Brain pericyte (primary cell): ENCODE data around the gene NLRP1.

Experiments
- DNase-seq: peaks from one replicate; pipeline ENCODE4 v3.0.0-alpha.2; 2012; ENCODE audit warnings: low read depth, low spot score

NLRP1 gene

GRCh38 chr17:5557485-5557884 lies 26.8 kb downstream of the NLRP1 start:
- no peak for DNase-seq

DNA sequence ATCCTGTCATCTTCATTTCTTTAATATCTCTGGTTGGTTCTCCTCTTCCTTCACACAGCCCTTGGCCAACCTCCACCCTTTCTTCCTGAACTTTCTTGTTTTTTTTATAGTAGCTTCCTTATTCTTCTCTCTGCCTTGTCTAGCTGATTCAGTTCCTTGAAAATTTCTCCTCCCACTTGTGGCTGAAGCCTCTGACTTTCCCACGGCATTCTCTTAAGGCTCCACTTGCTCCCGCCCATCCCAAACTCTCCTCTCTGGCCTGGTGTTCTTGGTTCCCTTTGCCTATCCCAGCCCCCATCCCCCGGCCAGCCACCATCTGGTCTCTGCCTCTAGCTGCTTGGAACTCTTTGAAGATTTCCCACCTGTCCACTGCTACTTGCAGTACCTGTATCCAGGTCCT lies 29.1 kb downstream of the NLRP1 start:
- no peak for DNase-seq

GRCh38 chr17:5553479-5553878 lies 30.8 kb downstream of the NLRP1 start:
- no peak for DNase-seq

DNA sequence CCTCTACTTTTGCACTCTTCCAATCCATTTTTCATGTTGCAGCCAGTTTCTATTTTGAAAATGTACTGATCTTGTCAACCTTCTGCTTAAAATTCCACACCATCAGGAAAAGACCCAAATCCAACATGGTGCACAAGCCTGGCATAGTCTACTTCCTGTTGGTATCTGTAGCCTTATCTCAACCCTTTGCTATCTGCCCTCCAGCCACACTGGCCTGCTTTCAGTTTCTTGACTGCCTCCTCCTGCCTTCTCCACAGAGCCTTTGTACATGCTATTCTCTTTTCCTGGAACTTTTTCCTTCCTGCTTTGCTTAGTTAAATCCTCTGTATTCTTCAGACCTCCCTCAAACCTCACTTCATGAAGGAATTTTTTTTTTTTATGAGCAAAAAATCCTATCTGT lies 31.5 kb downstream of the NLRP1 start:
- no peak for DNase-seq

GRCh38 chr17:5545051-5545987 lies 39.0 kb downstream of the NLRP1 start:
- no peak for DNase-seq

DNA sequence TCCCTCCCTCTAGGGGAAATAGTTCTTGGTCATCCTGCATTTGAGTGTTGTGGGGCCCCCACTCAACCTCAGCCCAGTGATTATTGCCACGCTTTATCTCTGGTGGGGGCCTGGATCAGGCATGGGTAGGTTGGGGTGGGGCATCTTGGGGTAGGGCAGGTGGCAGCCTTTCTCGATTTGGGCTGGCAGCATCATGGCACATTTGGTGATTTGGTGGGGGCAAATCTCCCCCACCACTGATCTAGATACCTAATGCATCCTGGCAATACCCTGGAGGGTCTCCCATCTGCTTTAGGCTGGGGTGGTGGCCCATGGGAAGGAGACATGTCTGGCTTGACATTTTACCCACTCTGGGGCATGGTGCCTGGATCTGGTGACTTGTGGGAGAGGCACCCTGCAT lies 40.2 kb downstream of the NLRP1 start:
- DNase-seq = no peak

DNA sequence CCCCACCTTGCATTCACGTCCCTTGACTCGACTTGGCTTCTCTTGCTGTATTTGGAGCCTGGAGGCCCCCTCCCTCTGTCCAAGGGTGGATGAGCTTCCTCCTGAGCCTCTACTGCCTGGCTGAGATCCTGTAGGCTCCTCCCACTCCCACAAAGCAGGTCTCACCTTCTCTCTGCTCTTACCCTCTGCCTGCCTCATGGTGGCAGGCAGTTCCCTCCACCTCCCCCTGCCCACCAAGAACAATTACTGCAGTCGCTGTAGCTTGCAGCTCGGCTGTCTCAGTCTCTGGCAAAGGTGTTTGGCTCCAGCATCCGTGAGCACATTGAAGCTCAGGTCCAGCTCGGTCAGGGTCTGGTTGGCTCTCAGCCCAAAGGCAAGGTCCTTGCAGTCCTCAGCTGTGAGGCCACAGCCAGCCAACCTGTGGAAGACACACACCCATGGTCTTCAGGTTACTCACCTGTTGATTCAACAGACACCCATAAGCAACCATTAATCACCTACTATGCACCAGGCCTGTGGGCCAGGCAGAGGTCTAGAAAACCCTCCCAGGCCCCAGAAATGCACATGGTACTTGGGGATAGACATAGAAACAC lies 42.6 kb downstream of the NLRP1 start:
- no peak for DNase-seq

- DNase-seq = no peak
Measured at GRCh38 chr17:5540321-5540720, 44.0 kb downstream of the NLRP1 start.

DNA sequence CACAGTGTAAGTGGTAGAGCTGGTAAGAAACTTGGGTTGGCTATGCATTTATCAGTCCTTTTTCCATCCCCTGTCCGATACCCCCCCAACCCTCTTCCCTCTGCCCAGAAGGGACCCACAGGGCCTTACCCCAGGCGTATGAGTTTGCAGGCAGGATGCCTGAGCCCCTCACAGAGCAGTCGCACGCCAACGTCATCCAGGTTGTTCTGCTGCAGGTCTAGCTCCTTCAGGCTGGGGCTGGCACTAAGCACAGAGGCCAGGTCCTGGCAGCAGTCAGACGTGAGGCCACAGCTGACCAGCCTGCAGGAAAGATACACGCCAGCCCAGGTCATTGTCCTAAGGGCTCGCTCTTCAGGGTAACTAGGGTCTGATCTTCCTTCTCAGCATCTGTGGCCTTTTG lies 45.0 kb downstream of the NLRP1 start:
- no peak for DNase-seq

GRCh38 chr17:5536866-5537650 lies 47.3 kb downstream of the NLRP1 start:
- no peak for DNase-seq

DNA sequence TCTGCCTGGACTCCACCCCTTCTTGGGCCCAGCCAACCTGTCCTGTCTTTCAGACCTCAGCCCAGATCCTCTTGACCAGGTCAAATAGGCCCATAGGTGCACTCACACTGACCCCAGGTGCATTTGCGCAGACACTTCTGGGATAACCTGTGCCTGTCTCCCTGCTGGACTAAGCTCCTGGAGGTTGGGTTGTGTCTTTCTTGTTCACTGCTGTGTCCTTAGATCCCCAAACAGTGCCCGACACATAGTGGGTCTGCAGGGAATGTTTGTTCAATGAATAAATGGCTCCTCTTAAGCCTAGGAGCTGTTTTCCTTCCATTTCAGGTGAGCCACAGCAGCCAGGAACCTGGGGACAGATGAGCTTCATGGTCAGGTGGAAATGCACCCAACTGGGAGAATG lies 48.9 kb downstream of the NLRP1 start:
- DNase-seq = no peak

DNA sequence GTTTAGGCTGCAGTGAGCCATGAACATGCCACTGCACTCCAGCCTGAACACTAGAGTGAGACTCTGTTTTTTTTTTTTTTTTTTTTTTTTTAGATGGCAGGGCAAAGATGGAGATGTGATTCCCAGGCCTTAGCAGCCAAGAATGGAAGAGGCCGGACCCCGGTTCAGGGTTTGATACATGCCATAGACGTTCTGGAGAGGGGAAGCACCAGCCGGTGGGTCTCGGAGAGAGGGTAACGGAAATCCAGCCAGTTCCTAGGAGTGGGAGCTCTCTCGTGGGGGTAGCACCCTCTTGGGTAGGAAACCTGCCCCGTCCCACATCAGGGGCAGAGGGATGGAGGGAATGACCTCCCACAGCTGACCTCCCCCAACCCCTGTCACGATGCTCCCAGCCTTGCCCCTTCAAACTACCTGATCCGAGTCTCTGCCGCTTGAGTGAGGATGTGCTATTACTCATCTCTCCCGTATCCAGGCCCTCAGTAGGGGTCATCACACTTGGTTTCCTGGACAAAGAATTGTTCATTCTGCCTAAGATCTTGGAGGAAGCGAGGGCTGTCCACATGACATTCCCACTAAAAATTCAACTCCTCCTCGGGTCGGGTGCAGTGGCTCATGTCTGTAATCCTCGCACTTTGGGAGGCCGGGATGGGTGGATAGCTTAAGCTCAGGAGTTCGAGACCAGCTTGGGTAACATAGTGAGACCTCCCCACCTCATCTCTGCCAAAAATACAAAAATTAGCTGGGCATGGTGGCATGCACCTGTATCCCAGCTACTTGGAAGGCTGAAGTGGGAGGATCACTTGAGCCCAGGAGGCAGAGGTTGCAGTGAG lies 50.6 kb downstream of the NLRP1 start:
- DNase-seq = no peak

- DNase-seq = no peak
Measured at GRCh38 chr17:5532581-5532980, 51.7 kb downstream of the NLRP1 start.

DNA sequence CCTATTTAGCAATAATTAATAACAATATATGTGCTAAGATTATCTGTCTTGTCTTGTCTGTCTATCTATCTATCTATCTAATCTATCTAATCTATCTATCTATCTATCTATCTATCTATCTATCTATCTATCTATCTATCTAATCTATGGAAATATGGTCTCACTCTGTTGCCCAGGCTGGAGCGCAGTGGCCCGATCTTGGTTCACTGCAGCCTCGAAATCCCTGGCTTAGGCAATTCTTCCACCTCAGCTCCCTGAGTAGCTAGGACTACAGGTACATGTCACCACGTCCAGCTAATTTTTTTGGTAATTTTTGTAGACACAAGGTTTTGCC lies 53.3 kb downstream of the NLRP1 start:
- DNase-seq = no peak

- no peak for DNase-seq
Measured at GRCh38 chr17:5530265-5531084, 53.8 kb downstream of the NLRP1 start.

DNA sequence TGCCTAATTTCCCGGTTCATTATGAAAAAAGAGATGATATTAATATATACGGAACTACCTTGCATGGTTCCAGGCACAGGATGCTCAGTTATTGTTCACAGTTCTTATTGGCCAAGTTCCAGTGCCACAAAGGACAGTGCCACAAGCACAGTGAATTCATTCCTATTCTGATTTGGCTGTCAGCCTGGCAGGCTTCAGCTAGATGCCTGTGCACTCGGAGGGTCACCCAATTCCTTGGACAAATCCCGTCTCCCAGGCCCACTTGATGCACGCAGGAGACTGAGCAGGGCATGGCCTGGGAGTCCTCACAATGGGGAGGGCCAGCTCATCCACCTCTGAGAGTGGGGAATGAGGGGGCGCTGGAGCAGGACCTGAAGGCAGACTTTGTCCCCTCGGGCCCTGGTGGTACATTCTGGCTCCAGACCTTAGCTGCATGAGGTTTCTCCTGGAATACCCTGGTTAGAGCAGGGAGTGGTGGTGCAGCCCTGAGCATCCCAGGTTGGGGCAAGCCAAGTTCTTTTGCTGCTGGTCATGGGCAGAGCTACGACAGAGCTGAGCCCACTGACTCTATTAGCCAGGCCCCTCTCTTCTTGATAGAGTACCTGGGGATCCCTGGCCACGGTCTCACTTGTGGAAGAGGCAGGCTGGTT lies 56.6 kb downstream of the NLRP1 start:
- no peak for DNase-seq

DNA sequence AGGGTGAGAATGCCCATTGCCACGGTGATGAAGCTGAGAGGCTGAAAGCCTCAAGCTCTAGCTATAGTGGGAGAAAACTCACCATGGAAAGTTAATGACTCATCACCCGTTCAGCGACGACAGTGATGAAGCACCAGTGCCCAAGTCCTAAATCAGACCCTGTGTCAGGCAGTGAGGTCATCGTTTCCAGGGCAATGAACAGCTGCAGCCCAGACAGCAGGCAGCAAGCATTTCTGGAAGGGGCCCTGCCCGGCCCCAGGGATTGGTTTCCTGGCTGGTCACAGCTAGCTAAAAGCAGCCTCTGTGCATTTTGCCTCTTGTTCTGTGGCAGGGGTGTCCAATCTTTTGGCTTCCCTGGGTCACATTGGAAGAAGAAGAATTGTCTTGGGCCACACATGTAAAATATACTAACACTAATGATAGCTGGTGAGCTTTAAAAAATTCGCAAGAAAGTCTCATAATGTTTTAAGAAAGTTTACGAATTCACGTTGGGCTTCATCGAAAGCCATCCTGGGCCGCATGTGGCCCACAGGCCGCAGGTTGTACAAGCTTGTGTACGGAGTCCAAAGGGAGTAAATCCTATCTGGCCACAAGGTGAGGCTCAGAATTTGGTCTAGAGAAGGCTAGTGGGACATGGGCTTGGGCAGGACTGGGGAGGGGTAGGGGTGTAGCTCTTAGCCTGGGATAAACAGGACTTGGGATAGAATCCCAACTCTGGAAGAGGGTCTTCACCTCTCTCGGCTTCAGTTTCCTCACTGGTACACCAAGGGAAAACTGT lies 57.3 kb downstream of the NLRP1 start:
- peak; percentile 52 for DNase-seq

DNA sequence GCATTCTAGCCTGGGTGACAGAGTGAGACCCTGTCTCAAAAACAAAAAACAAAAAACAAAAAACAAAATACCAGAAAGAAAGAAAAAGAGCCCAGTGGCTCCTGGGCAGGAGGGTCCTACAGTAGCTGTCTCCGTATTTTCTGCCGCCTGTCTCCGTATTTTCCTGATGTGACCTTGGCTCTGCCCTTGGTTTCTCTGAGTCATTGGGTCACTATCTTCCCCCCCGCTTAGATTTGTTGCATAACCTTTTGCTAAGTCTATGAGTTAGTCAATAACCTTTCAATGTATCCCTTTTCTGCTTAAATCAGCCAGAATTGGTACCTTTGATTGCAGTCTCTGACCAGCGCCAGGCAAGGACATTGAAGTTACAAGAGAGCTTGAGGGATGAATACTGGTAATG lies 61.1 kb downstream of the NLRP1 start:
- DNase-seq = no peak

- DNase-seq = no peak
Measured at GRCh38 chr17:5522476-5522875, 61.8 kb downstream of the NLRP1 start.
